Cardiac muscle cell (in vitro differentiated cells and primary cell): ENCODE measurements around the gene KCNK2. TPM values are rescaled to one million over a fixed set of nuclear protein-coding genes. Genes with fewer than 3 reads are reported as not detected.

Experiments used
- DNase-seq, 2 donors: peaks; one replicate each; pipeline versions ENCODE4 v3.0.0 to v3.0.0-alpha.2; 2010 to 2017; ENCODE audit warnings: low read depth in 1 of 2, low spot score in 1 of 2
- H3K27ac ChIP-seq: fragments of 200-600 bp; sonication (generic); 2 replicates; pipeline ENCODE4 v1.5.1; 2016
- H3K27me3 ChIP-seq: fragments of 200-600 bp; sonication (generic); 2 replicates; pipeline ENCODE4 v1.6.0; 2016; ENCODE audit warnings: control low read depth
- H3K36me3 ChIP-seq: fragments of 200-600 bp; sonication (generic); 2 replicates; pipeline ENCODE4 v1.5.1; 2016; ENCODE audit warnings: control low read depth
- H3K4me1 ChIP-seq: fragments of 200-600 bp; sonication (generic); 2 replicates; pipeline ENCODE4 v1.8.1; 2017; ENCODE audit warnings: low read depth, mild to moderate bottlenecking, mixed run types
- H3K4me3 ChIP-seq: fragments of 200-600 bp; sonication (generic); 2 replicates; pipeline ENCODE4 v1.5.1; 2016; ENCODE audit warnings: mild to moderate bottlenecking
- H3K9me3 ChIP-seq: fragments of 200-600 bp; sonication (generic); 2 replicates; pipeline ENCODE4 v1.5.1; 2017; ENCODE audit warnings: low read depth, mild to moderate bottlenecking, control low read depth
- CTCF ChIP-seq: IDR thresholded peaks from 2 replicates; pipeline ENCODE4 v1.5.1; 2012; ENCODE audit warnings: low read depth, mild to moderate bottlenecking, low read length
- polyA plus RNA-seq: library from polyadenylated mRNA; unstranded; fragments of >200 nt; fragmentation: Nextera tagmentation; extraction: Ambion mirVana; gene quantifications from 2 replicates; pipeline ENCODE4 v1.2.1, GENCODE V29; 2016
- total RNA-seq: library from RNA; depleted of rRNA; stranded (reverse); fragments of >200 nt; gene quantifications from 2 replicates; pipeline ENCODE4 v1.2.3, GENCODE V29; 2016

Gene KCNK2
- total and polyA plus RNA-seq, 2 experiments from 2014 or later: not detected

- Histone ChIP-seq H3K4me1 (no peaks in the 10 kb centered on the region), H3K27ac (no peak overlapping the region), H3K27me3 (no peaks in the 10 kb centered on the region), H3K36me3 (no peaks in the 10 kb centered on the region), H3K4me3 (no peak overlapping the region), H3K9me3 (no peaks in the 10 kb centered on the region)
- no peak for DNase-seq
- no peak for TF ChIP-seq CTCF
These were observed 117.6 kb downstream of the KCNK2 start for GRCh38 chr1:215200121-215200520.

DNA sequence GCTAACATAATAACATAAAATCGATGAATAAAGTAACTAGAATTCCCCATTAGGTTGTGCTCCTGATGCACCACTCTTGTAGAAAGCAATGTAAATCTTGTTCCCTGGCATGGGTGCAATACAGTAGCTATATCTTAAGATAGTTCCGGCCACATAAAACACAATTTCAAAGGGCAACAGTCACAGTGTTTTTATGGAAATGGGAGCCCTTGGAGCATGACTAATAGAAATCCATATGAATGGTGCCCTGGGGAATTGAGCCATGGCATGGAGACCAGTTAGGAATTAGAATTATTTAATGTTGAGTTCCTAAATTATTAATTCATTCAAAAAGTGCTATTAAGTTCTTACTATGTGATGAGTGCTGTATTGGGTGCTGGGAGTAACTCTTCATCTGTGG, 118.7 kb downstream of the KCNK2 start:
- H3K4me1 ChIP-seq: no peaks in the 10 kb centered on the region
- no peak for TF ChIP-seq CTCF
- no peak overlapping the region for H3K27ac ChIP-seq
- H3K4me3 ChIP-seq: no peak overlapping the region
- DNase-seq: no peak
- no peaks in the 10 kb centered on the region for H3K9me3 ChIP-seq
- no peaks in the 10 kb centered on the region for H3K27me3 ChIP-seq
- no peaks in the 10 kb centered on the region for H3K36me3 ChIP-seq

DNA sequence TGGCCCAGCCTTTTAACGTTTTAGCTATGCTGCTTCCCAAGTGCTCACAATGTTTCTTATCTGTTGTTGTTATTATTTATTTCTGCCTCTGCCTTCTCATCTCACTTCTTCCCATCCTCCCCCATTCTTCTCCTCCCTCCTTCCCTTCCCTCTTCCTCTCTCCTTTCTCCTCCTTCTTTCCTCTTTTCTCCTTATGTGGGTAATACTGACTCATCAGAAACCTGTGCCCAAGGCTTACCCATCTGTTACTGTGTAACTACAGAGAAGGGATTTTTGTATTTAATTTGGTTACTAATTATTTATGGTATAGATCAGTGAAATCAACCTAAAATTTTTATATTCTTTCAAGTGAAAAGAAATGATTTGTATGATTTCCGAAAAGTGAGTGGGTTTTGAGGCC, 120.3 kb downstream of the KCNK2 start:
- no peaks in the 10 kb centered on the region for H3K4me1 ChIP-seq
- DNase-seq: no peak
- TF ChIP-seq CTCF: no peak
- H3K9me3 ChIP-seq: no peaks in the 10 kb centered on the region
- H3K27ac ChIP-seq: no peak overlapping the region
- no peak overlapping the region for H3K4me3 ChIP-seq
- H3K36me3 ChIP-seq: no peaks in the 10 kb centered on the region
- no peaks in the 10 kb centered on the region for H3K27me3 ChIP-seq

DNA sequence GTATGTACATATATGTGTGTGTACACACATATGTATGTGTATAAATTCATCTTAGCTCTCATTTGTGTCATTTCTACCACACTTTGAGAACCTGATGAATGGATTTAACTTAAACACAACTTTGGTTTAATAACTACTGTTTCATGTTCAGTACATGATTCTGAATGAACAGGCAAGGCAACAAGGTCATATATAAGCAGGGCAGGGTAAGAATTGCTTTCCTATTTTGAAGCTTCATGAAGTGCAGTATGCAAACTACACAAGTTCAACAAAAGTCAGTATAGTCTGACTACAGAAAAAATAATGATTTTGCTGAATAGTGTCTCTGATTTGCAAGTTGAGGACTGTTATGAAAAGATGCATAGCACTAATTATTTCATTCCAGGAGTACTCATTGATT, 127.6 kb downstream of the KCNK2 start:
- no peak for TF ChIP-seq CTCF
- DNase-seq: no peak
- no peaks in the 10 kb centered on the region for H3K4me1 ChIP-seq
- no peaks in the 10 kb centered on the region for H3K36me3 ChIP-seq
- H3K9me3 ChIP-seq: no peaks in the 10 kb centered on the region
- no peaks in the 10 kb centered on the region for H3K27me3 ChIP-seq
- H3K27ac ChIP-seq: no peak overlapping the region
- H3K4me3 ChIP-seq: no peak overlapping the region

DNA sequence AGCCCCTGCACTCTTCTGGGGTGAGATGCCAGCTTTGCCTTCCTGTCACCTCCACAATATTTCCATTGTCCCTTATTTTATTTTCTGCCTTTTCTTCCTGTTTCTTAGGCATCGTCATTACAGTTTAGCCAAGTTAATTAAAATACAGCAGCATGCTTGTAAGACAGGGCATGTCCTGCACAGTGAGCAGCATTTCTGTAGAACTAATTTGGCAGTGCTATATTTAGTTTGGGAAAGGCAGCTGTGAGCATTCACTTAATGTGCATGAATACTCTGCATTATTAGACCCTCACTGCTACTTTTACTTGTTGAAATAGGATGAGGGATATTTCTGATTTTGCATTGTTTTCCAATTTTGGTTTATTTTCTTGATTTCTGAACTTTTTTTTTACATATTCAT, 133.3 kb downstream of the KCNK2 start:
- Histone ChIP-seq H3K36me3 (no peaks in the 10 kb centered on the region), H3K27me3 (no peaks in the 10 kb centered on the region), H3K27ac (no peak overlapping the region), H3K4me1 (peaks cover 8% of the 10 kb centered on the region), H3K9me3 (no peaks in the 10 kb centered on the region), H3K4me3 (no peak overlapping the region)
- peak in 1 of 2 donors; percentile 28 for DNase-seq
- no peak for TF ChIP-seq CTCF

GRCh38 chr1:215219372-215219771, 136.8 kb downstream of the KCNK2 start:
- Histone ChIP-seq H3K9me3 (no peaks in the 10 kb centered on the region), H3K4me3 (no peak overlapping the region), H3K36me3 (no peaks in the 10 kb centered on the region), H3K27ac (no peak overlapping the region), H3K27me3 (no peaks in the 10 kb centered on the region), H3K4me1 (peaks cover 8% of the 10 kb centered on the region)
- no peak for TF ChIP-seq CTCF
- DNase-seq: no peak
